Retinal pigment epithelial cell (primary cell): ENCODE data around the gene LIN7B.
A peak's percentile ranks its signal among the peaks of the same experiment; 100 is the strongest.

Experiments
- DNase-seq: peaks from one replicate; pipeline ENCODE4 v3.0.0-alpha.2; 2010; ENCODE audit warnings: low read depth
- H3K4me3 ChIP-seq: 2 replicates; pipeline ENCODE4 v1.5.1; 2011; ENCODE audit warnings: mild to moderate bottlenecking, low read length, control low read depth, moderate library complexity
- TF ChIP-seq, protein P1 (sequence below): conservative IDR thresholded peaks from 2 replicates; pipeline ENCODE4 v1.5.1; 2011; ENCODE audit warnings: low read depth, low read length, control low read depth, inconsistent platforms

The LIN7B gene

DNA sequence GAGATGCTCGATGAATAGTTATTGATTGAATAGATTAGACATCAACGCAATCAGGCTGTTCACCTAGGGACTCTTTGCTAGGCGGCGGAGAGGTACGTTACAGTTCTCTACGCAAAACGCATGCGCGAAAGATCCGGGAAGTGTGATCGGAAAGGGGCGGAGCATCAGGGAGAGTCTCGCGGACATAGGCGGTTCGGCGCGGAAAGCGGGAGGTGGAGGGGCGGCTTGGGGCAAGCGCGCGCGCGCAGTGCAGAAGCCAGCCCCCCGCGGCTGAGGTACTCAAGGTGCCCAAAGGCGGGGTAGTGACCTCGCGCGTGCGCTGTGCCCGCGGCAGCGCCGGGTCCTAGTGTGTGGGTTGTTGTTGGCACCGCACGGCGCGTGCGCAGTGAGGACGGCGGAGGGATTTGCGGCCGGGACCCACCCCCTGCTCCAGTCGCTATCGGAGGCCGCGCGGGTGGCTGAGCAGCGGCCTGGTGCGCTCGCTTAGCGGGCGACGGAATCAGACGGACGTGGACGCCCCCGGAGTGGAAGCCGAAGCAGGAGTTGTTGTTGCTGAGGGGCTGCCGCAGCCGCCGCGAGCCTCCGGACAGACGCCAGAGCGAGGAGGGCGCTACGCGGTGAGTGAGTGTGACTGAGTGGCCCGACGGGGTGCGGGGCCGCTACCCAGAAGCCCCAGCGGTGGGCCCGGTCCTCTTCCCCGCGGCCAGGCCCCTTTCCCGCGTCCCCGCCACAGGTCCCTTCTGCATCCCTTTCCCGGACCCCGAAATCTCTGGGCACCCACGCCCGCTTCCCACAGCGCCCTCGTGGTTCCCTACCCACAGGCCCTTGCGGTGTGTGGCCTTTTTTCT, 28.9 kb upstream of the LIN7B start, which contains the start of gene SNRNP70:
Gene SNRNP70 (plus strand): TSS at position 432 of the 848 bp plus-strand sequence. CDS start 964 bp downstream, outside the sequence.
- peak within 1 kb of the TSS; percentile 92 for H3K4me3 ChIP-seq
- DNase-seq: peak; percentile 98
- TF ChIP-seq, protein P1, sequence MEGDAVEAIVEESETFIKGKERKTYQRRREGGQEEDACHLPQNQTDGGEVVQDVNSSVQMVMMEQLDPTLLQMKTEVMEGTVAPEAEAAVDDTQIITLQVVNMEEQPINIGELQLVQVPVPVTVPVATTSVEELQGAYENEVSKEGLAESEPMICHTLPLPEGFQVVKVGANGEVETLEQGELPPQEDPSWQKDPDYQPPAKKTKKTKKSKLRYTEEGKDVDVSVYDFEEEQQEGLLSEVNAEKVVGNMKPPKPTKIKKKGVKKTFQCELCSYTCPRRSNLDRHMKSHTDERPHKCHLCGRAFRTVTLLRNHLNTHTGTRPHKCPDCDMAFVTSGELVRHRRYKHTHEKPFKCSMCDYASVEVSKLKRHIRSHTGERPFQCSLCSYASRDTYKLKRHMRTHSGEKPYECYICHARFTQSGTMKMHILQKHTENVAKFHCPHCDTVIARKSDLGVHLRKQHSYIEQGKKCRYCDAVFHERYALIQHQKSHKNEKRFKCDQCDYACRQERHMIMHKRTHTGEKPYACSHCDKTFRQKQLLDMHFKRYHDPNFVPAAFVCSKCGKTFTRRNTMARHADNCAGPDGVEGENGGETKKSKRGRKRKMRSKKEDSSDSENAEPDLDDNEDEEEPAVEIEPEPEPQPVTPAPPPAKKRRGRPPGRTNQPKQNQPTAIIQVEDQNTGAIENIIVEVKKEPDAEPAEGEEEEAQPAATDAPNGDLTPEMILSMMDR: no peak

GRCh38 chr19:49085868-49086232, 28.3 kb upstream of the LIN7B start:
- TF ChIP-seq, protein P1: no peak
- peak overlapping the region; percentile 92 for H3K4me3 ChIP-seq
- no peak for DNase-seq

DNA sequence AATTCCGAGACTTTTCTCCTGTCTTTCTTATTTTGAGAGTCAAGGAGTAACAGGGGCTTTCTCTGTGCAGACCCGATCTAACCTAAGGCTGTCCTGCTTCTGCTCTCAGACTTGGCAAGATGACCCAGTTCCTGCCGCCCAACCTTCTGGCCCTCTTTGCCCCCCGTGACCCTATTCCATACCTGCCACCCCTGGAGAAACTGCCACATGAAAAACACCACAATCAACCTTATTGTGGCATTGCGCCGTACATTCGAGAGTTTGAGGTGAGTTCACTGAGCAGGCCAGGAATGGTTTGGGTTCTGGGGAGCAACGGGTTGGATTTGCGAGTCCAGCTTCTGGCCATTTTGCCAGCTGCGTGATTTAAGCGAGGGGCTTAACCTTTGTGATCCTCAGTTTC, 27.9 kb upstream of the LIN7B start:
- DNase-seq: no peak
- H3K4me3 ChIP-seq: peak overlapping the region; percentile 92
- TF ChIP-seq, protein P1: no peak

GRCh38 chr19:49091391-49092038, 22.7 kb upstream of the LIN7B start:
- TF ChIP-seq, protein P1: no peak
- no peak for DNase-seq
- H3K4me3 ChIP-seq: no peak overlapping the region

- TF ChIP-seq, protein P1: no peak
- no peak overlapping the region for H3K4me3 ChIP-seq
- no peak for DNase-seq
Observed at GRCh38 chr19:49092686-49093085, 21.5 kb upstream of the LIN7B start.

- no peak for DNase-seq
- H3K4me3 ChIP-seq: no peak overlapping the region
- TF ChIP-seq, protein P1: no peak
Observed at GRCh38 chr19:49094505-49095482, 19.4 kb upstream of the LIN7B start.
